ENCODE measurements around the gene ALLC.

GRCh38 chr2:3626812-3627499 lies 31.0 kb upstream of the ALLC start:
- TF ChIP-seq CTCF (conservative IDR thresholded peaks at IDR 0.05 in 1 of 2, IDR thresholded peaks at IDR 0.05 in 1 of 2; ENCODE audit: extremely low read depth in 1 of 2, insufficient read depth in 1 of 2, low read depth in 1 of 2, low read length in 2 of 2) = no peak
- no peak for TF ChIP-seq EZH2 (IDR thresholded peaks at IDR 0.05; ENCODE audit: borderline replicate concordance, low read length)
